IPS DF 6.9 (cell line): ENCODE measurements around the gene TSNAX.

Experiments used
- DNase-seq: peaks from one replicate; pipeline ENCODE4 v3.0.0-alpha.2; 2013; ENCODE audit warnings: low read depth, low spot score
- H3K27ac ChIP-seq: one replicate; pipeline ENCODE4 v1.5.1; 2013; ENCODE audit warnings: low read length, control low read depth
- H3K27me3 ChIP-seq: 2 replicates; pipeline ENCODE4 v1.6.1; 2013; ENCODE audit warnings: mild to moderate bottlenecking, low read length; ENCODE audit not compliant: control insufficient read depth, insufficient read depth
- H3K36me3 ChIP-seq: 2 replicates; pipeline ENCODE4 v1.6.1; 2013; ENCODE audit warnings: low read length; ENCODE audit not compliant: control insufficient read depth, insufficient read depth
- H3K4me1 ChIP-seq: 2 replicates; pipeline ENCODE4 v1.6.1; 2013; ENCODE audit warnings: low read length; ENCODE audit not compliant: control insufficient read depth, insufficient read depth
- H3K4me3 ChIP-seq: 2 replicates; pipeline ENCODE4 v1.5.1; 2013; ENCODE audit warnings: mild to moderate bottlenecking, low read length
- H3K9me3 ChIP-seq: 2 replicates; pipeline ENCODE4 v1.6.1; 2013; ENCODE audit warnings: low read length, inconsistent platforms; ENCODE audit not compliant: control insufficient read depth, insufficient read depth
- WGBS: extraction: QIAGEN DNeasy Blood & Tissue Kit; methylation state at CpG from one replicate; pipeline ENCODE4 v1.1.7; 2013; ENCODE audit warnings: mixed read lengths, missing lambda C conversion rate; ENCODE audit not compliant: insufficient read length, insufficient coverage; 5-methylcytosine and 5-hydroxymethylcytosine counted together

The TSNAX gene

DNA sequence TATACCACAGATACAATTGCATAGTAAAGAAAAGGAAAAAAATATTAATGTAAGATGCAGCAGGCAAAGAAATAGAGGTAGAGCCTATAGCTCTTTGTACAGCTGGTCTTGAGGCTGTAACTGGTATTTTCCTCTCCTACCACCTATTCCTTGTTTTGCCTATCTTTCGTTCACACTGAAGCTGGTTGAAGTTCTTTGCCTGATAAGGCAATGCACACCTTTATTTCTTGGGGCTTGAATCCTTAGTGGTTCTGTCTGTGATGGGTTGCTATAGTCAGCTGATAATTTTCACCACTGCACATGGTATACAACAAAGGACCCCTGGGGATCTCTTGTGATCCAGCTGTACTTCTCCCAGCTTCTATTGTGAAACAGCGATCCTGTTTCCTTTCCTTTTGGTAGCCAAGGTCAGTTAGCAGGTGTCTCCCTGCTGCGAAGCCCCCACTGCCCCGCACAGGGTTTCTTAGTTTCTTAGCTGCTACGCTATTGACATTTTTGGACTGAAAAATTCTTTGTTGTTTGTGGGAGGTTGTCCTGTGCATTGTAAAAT, 9.9 kb upstream of the TSNAX start:
- H3K27me3 ChIP-seq = no peaks in the 10 kb centered on the region
- WGBS = no CpG with 5 or more reads among the region's 5 CpGs
- no peak overlapping the region for H3K4me3 ChIP-seq
- no peaks in the 10 kb centered on the region for H3K4me1 ChIP-seq
- no peaks in the 10 kb centered on the region for H3K9me3 ChIP-seq
- no peak overlapping the region for H3K27ac ChIP-seq
- no peaks in the 10 kb centered on the region; the same call in 1 of the 2 replicates for H3K36me3 ChIP-seq
- DNase-seq = no peak

DNA sequence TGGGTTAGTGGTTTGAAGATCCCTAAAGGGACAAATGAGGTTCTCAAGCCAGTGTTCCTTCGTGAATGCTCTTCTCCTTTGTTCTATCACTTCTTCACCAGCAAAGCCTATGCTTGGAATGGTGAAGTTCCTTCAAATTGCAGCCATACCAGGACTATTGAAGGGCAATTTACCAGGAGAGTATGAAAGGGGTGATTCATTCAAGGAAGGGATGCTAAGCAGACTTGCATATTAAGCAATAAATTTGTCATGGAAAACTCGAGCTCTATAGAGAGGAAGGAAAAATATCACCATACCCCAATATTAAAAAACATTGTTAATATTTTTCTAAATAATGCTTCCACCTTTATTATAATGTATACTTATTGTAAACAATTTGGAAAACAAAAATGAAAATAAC, 9.3 kb upstream of the TSNAX start:
- H3K4me1 ChIP-seq = no peaks in the 10 kb centered on the region

DNA sequence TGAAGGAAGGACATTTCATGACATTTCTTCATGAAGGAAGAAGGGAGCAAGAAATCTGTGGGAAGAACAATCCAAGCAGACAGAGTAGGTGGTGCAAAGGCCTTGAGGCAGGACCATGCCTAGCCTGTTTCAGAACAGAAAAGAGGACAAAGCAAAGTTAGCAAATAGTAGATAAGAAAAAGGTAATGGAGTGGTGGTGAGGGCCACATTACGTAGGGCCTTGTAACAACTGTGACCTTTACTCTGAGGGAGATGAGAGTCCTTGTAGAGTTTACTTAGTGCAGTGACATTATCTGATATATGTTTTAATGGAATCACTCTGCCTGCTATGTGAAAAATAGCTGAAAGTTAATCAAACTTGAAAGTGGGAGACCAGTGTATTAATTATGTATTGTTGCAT, 6.4 kb upstream of the TSNAX start:
- no peak for DNase-seq
- peaks cover 1% of the 10 kb centered on the region; the same call in 1 of the 2 replicates for H3K4me1 ChIP-seq
- H3K4me3 ChIP-seq = no peak overlapping the region
- no CpG with 5 or more reads among the region's 1 CpG for WGBS
- H3K27me3 ChIP-seq = no peaks in the 10 kb centered on the region
- no peak overlapping the region for H3K27ac ChIP-seq
- no peaks in the 10 kb centered on the region; the same call in 1 of the 2 replicates for H3K36me3 ChIP-seq
- H3K9me3 ChIP-seq = no peaks in the 10 kb centered on the region

More for the DNA sequence above, 9.3 kb upstream of the TSNAX start:
- no peaks in the 10 kb centered on the region for H3K9me3 ChIP-seq
- H3K36me3 ChIP-seq = no peaks in the 10 kb centered on the region; the same call in 1 of the 2 replicates
- WGBS = no CpG with 5 or more reads among the region's 2 CpGs
- no peak for DNase-seq
- no peak overlapping the region for H3K4me3 ChIP-seq
- no peak overlapping the region for H3K27ac ChIP-seq
- H3K27me3 ChIP-seq = no peaks in the 10 kb centered on the region

DNA sequence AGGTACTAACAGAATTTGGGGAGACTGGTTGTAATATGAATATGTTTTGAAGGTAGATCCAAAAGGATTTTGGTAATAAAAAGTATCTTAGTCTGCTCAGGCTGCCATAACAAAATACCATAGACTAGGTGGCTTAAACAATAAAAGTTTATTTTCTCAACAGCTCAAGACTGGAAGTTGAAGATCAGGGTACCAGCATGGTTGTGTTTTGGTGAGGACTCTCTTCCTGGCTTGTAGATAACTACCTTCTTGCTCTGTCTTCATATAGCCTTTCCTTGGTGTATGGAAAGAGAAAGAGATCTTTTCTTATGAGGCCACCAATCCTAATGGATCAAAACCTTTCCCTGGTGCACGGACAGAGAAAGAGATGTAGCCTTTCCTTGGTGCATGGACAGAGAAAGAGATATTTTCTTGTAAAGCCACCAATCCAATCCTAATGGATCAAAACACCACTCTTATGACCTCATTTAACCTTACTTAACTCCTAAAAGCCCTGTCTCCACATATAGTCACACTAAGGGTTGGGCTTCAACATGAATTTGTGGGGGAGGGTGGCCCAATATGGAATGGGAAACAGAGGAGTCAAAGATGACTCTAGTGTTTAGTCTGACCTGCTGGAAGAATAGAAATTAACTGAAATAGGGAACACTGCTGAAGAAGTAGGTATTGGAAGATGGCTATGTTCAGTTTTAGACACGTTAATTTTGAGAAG, 5.4 kb upstream of the TSNAX start:
- WGBS = 100% methylated on average over 1 of the region's 2 CpGs
- Histone ChIP-seq H3K36me3 (no peaks in the 10 kb centered on the region; the same call in 1 of the 2 replicates), H3K4me1 (peaks cover 4% of the 10 kb centered on the region; the same call in 1 of the 2 replicates), H3K27ac (no peak overlapping the region), H3K4me3 (no peak overlapping the region), H3K27me3 (no peaks in the 10 kb centered on the region), H3K9me3 (no peaks in the 10 kb centered on the region)
- no peak for DNase-seq

DNA sequence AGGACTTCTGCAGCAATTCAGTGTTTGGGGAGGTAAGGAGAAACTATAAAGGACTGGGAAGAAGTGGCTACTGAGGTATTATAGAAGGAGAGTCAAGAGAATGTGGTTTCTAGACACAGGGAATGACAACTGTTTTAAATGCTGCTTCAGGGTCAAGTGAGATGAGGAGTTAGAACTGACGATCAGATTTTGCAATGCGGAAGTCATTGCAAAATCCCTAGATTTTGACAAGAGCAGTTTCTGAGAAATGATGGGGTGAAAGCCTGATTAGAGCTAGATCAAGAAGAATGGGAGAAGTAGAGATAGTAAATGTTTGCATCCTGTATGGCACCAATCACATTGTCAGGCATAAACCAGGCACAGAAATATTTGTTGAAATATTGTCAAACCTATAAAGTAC, 4.7 kb upstream of the TSNAX start:
- no peak overlapping the region for H3K27ac ChIP-seq
- no peak for DNase-seq
- WGBS = no CpG with 5 or more reads among the region's 2 CpGs

DNA sequence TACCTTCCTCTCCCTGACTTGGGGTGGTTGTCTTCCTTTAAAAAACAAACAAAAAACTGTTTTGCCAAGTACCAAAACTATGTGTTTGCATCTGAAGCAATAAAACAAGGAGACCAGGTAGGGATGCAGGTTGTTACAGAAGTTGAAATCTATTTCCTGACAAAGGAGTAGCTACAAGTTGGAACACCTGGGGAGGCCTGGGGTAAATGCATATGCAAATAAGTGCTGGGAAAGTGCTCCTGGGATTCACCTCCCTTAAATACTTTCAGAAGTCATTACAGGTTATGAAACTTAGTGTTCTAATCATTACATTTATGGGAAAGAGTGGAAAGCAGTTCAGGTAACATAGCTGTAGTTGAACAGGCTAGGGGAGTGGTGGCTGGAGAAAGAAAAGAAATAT, 1.9 kb upstream of the TSNAX start:
- H3K9me3 ChIP-seq = no peaks in the 10 kb centered on the region
- no peaks in the 10 kb centered on the region; the same call in 1 of the 2 replicates for H3K36me3 ChIP-seq
- no peaks in the 10 kb centered on the region for H3K27me3 ChIP-seq
- no peak overlapping the region for H3K4me3 ChIP-seq
- no peak overlapping the region for H3K27ac ChIP-seq
- peaks cover 4% of the 10 kb centered on the region; the same call in 1 of the 2 replicates for H3K4me1 ChIP-seq
- no peak for DNase-seq

More for the DNA sequence above, 4.7 kb upstream of the TSNAX start:
- Histone ChIP-seq H3K4me3 (no peak overlapping the region), H3K4me1 (peaks cover 4% of the 10 kb centered on the region; the same call in 1 of the 2 replicates), H3K36me3 (no peaks in the 10 kb centered on the region; the same call in 1 of the 2 replicates), H3K9me3 (no peaks in the 10 kb centered on the region), H3K27me3 (no peaks in the 10 kb centered on the region)

DNA sequence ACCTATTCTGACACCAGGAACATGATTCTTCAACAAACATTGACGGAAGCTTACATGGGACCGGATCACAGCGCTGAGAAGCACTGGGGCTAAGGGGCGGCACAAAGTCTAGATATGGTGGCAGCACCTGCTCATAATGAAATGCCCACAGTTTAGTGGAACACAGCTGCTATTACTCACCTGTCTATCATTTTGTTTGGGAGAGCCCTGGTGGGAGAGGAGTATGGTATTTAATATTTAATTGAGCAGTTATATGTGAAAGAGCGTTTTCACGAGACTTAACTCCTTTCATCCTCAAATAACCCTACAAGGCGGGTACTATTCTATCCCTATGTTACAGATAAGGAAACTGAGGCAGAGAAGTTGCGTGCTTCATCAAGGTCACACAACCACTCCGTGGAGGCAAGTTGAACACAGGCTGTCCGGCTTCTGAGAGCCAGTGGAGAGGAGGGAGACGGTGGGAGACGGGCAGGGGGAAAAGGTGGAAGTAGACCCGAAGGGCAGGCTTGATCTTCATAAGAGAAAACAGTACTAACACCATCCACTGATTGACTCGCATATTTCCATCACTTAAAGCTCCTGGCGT, 790 bp upstream of the TSNAX start:
- Histone ChIP-seq H3K27me3 (no peaks in the 10 kb centered on the region), H3K27ac (no peak overlapping the region)
- no peak for DNase-seq

DNA sequence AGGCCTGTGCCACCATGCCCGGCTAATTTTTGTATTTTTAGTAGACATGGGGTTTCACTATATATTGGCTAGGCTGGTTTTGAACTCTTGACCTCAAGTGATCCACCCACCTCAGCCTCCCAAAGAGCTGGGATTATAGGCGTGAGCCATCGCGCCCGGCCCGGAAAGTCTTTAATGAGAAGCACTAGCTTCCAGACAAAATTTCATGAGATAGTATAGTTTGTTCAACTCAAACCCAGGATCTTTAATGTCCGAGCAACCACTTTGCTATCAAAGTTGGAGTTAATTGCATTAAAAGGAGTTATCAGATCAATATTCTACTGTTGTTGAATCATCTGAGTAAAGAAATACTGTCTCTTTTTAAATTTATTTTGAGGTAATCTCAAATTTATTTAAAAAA, 4.8 kb downstream of the TSNAX start:
- Histone ChIP-seq H3K9me3 (no peaks in the 10 kb centered on the region), H3K4me1 (no peaks in the 10 kb centered on the region), H3K27ac (no peak overlapping the region), H3K4me3 (no peak overlapping the region), H3K36me3 (no peaks in the 10 kb centered on the region; the same call in 1 of the 2 replicates), H3K27me3 (no peaks in the 10 kb centered on the region)
- no CpG with 5 or more reads among the region's 7 CpGs for WGBS
- no peak for DNase-seq

More for the DNA sequence above, 790 bp upstream of the TSNAX start:
- peaks cover 4% of the 10 kb centered on the region; the same call in 1 of the 2 replicates for H3K4me1 ChIP-seq
- H3K4me3 ChIP-seq = peak overlapping the region; percentile 7; the same call in 1 of the 2 replicates
- no peaks in the 10 kb centered on the region for H3K9me3 ChIP-seq
- no CpG with 5 or more reads among the region's 15 CpGs for WGBS
- no peaks in the 10 kb centered on the region for H3K36me3 ChIP-seq

DNA sequence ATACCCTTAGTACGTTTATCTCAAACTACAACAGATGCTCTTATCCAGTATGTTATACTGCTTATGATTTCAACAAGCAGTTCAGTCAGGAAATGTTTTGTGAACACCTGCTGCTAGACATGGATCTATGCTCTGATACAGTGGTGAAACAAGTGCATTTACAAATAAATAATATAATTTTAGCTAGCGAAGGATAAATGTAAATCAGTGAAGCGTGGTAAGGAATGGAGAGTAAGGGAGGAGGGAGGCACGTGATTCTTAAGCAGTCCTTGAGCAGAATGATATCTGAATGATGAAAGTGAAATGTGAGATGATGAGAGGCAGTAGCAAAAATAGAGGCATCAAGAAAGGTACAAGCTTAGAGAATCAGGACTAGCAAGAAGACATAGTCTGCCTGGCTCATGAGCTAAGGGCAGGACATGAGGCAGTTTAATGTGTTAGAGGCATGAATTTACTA, 6.3 kb downstream of the TSNAX start:
- no peaks in the 10 kb centered on the region for H3K27me3 ChIP-seq
- WGBS = 100% methylated on average over 3 of the region's 4 CpGs
- no peaks in the 10 kb centered on the region; the same call in 1 of the 2 replicates for H3K36me3 ChIP-seq
- no peaks in the 10 kb centered on the region for H3K4me1 ChIP-seq
- no peak for DNase-seq
- H3K4me3 ChIP-seq = no peak overlapping the region
- H3K9me3 ChIP-seq = no peaks in the 10 kb centered on the region
- H3K27ac ChIP-seq = no peak overlapping the region

DNA sequence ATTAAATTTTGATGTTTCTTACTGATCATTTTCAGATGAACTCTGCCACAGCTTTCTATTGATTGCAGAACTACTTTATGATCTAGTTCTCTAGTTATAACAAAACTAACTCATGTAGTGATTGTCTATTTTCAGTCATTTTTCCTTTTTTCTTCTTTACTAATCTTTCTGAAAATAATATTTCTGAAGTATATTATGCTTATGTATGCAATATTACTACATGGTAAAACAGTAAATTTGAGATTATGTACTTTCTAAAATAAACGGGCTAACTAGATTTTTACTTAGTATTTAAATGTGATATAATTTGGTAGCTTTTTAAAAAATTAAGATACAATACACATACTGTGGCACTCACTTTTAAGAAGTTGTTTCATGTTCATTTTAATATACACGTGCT, 7.6 kb downstream of the TSNAX start:
- no peaks in the 10 kb centered on the region for H3K4me1 ChIP-seq
- H3K36me3 ChIP-seq = no peaks in the 10 kb centered on the region; the same call in 1 of the 2 replicates
- no peak overlapping the region for H3K27ac ChIP-seq
- H3K4me3 ChIP-seq = no peak overlapping the region
- DNase-seq = no peak
- H3K9me3 ChIP-seq = no peaks in the 10 kb centered on the region
- H3K27me3 ChIP-seq = no peaks in the 10 kb centered on the region
- no CpG with 5 or more reads among the region's 2 CpGs for WGBS
